ENCODE measurements around the gene SPRY4.
"Not testable (repeated sequence)": the region's sequence is repeated elsewhere in the genome, so short reads cannot be mapped to it uniquely, and the experiment has no call there.

Gene SPRY4

DNA sequence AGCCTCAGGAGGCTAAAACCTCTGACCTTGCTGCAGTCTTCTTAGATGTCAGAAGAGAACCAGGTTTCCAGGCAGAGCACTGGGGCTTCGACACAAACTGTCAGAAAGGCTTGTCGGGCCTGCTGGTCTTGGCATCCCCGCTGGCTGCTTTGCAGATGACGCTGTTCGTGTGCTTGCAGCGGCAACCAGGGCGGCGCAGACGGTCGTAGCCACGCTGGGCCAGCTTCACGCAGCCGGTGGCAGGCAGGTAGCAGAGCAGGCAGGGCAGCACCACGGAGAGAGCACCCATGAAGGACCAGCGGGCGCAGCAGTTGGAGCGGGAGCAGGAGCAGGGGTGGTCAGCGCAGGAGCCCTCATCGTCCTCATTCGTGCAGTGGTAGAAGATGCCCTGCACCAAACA lies 10.7 kb downstream of the SPRY4 start:
- no peak for DNase-seq

DNA sequence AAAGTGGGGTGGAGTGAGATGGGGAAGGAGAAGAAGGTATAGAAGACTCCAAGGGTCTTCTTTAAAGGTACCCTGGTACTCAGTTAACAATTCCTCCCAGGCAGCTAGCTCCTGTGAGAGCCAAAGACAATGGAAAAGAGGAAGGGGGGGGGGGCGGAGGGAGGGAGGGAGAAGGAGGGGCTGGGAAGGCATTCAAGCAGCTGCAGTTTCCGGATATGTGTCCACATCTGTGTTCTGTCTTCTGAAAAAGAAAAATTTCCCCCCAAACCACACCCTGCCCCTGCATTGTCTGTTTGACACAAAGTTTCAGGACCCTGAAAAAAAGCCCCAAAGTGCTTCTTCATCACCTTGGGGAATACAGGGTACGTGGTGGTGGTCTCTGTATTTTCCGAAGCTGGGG lies 11.1 kb downstream of the SPRY4 start:
- DNase-seq, result peak in 1 of 2 experiments; percentile 29

- DNase-seq, result no peak
Observed at GRCh38 chr5:142313275-142313674, 11.5 kb downstream of the SPRY4 start.

GRCh38 chr5:142312399-142312798 lies 12.4 kb downstream of the SPRY4 start:
- no peak for DNase-seq

GRCh38 chr5:142311725-142312124 lies 13.1 kb downstream of the SPRY4 start:
- DNase-seq, result no peak

DNA sequence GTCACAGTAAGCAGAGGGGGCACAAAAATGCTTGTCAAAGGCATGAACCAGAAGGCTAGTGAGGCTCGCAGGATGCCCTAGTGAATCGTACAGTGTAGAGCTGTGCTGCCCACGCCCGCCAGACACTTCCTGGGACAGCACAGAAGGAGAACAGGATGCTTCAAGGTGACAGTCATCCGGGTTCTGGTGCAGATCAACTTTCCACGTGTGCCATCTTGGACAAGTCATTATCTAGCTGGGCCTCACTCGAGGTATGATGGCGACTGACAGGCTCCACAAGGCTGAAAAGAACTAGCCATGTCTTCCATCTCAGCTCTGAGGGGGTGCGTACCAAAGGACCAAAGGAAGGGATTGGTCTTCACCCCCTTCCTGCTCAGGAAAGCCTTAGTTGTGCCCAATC lies 14.0 kb downstream of the SPRY4 start:
- DNase-seq, result no peak

DNA sequence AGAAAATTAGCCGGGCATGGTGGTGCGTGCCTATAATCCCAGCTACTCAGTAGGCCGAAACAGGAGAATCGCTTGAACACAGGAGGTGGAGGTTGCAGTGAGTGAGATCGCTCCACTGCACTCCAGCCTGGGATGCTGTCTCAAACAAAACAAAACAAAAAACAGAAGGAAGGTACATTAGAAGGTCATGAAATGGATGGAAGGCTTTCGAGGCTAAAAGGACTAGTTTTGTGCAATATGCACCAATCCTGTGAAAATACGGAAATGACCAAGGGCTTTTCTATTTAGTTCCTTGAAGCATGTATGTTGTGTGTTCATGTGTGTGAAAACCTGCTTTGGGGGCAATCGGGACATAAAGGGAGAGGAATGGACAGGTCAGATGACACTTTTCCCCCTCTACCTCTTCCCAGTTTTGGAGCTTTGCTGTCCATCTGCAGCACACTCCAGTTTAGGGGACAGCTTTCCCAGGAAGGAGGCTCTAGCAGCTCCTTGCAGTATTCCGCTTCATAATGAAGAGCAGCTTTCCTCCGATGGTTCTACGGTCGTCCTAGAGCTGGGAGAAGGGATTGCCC lies 15.0 kb downstream of the SPRY4 start:
- no peak for DNase-seq

DNA sequence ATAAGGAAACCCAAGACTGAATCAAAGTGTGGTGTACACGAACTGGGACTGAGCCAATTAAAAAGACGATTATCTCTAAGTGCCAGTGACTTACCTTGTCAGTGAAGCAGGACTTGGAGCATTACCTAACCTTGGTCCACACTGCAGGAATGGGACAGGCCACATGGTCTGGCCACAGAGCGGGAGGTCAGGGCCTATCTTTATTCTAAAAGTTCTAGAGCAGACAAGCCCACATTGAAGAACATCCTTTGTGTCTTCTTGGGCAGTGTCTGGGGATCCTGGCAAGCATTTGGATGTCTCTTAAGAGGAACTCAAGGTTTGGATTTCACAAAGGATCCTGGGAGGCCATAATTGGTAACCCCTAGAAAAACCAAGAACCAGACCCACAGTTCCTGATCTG lies 16.5 kb downstream of the SPRY4 start:
- DNase-seq, result no peak

DNA sequence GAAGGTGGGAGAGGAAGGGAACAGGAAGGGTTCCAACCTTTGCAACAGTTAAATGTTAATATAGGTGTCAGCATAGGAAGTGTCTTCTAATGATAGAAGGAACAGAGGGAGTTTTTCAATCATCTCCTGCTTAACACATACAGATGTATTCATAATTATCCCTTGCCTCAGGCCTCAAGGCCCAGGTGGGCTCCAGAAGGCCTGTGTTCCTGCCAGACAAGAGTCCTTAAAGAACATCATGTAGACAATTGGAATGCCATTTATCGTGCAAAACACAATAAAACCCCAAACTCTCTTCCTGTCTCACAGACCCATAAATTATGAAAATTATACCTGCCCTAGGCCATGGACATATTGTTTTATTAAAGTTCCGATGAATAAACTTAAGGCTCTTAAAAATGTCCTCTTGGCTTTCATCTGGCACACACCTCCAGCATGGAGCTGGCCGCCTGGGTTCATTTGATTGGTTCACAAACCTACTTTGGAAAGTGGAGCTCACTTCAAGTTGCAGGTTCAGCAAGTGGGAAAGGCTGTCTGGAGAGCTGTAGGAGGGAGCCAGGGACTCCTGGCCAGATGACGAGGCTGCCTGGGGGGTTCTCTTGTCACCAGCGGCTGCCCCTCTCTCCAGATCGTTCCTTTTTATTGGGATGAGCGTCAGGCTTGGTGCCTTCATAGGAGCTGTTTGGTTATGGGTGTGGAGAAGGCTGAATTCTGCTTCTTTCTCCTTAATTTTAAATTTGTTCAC lies 17.5 kb downstream of the SPRY4 start:
- no peak for DNase-seq

DNA sequence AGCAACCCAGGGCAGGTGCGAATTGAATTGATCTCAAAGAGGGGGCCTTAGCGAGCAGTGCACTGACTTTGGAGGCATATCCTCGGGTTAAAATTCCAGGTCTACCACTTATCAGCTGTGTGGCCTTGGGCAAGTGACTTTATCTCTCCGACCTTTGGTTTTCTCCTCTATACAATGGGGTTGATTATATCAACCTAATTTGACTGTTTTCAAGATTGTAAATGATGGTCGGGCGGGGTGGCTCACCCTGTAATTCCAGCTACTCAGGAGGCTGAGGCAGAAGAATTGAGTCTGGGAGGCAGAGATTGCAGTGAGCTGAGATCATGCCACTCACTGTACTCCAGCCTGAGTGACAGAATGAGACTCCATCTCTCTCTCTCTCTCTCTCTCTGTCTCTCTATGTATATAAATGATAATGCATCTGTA lies 18.7 kb downstream of the SPRY4 start:
- no peak for DNase-seq

DNA sequence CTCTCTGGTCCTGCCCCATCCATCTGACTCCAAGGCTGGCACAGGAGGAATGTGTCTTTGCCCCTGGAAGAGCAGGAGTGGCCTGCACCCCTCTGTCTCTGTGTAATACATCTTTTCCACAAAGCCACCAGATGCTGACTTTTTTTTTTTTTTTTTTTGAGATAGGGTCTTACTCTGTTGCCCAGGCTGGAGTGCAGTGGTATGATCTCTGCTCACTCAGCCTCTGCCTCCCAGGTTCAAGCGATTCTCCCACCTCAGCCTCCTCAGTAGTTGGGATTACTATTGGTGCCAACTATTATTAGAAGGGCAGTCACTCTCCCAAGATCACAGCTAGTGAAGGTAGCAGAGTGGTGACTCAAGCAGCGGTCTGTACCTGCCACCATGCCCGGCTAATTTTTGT lies 19.6 kb downstream of the SPRY4 start:
- no peak for DNase-seq

DNA sequence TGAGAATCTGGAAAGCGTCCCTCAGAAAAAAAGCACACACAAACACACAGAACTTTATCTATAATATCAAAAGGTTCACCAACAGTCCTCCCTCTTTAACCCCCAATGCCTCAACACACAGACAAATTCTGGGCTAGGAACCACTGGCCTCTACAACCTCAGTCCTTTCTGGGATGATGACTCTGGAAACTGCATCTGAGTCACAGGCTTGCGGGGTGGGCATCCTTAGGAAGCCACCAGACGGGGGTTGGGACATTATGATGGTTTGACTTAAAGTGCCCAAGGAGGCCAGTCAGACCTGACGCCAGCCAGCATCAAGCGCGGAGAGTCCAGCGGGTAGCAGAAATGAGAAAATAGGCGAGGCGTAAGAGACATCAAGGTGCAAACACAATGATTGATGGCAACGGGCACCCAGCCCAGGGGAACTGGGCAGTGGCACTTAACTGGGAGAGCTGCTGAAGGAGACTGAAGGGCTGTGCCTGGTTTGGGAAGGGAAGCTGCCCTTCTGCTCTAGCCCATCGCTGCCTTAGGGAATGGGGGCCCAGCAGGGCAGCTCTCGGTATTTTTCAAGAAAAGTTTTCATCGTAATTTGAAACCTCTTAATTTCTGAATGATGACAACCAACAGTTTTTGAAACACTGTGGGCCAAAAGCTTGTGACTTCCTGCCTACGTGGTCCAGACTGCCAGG lies 20.7 kb downstream of the SPRY4 start:
- DNase-seq, result no peak

GRCh38 chr5:142303565-142303964 lies 21.3 kb downstream of the SPRY4 start:
- no peak for DNase-seq

DNA sequence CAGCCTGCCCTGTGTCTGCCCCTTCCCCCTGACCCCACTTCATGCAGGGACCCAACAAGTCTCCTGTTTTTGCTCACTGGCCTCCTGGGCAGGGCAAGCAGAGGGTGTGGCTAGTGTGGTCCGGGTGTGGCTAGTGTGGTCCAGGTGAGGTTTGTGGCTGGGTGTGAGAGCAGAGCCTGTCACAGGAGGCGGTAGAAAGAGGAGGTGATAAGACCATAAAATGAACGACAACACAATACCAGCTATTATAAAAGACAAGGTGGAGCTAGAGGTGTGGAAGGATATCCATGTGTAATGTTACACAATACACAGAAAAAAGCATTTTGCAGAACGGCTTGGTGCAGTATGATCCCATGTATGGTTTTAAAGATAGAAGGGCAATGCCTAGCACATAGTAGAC lies 23.3 kb downstream of the SPRY4 start:
- no peak for DNase-seq

DNA sequence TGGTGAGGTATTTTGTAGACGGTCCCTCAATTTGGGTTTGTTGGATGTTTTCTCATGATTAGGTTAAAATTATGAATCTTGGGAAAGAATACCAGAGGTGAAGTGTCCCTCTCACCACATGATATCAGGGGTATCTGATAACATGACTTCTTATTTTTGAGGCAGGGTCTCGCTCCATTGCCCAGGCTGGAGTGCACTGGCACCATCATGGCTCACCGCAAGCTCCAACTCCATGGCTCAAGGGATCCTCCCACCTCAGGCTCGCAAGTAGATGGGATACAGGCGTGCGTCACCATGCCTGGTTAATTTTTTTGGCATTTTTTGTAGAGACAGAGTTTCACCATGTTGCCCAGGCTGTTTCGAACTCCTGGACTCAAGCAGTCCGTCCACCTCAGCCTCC lies 24.1 kb downstream of the SPRY4 start:
- no peak for DNase-seq

- no peak for DNase-seq
Observed at GRCh38 chr5:142298789-142299188, 26.0 kb downstream of the SPRY4 start.

DNA sequence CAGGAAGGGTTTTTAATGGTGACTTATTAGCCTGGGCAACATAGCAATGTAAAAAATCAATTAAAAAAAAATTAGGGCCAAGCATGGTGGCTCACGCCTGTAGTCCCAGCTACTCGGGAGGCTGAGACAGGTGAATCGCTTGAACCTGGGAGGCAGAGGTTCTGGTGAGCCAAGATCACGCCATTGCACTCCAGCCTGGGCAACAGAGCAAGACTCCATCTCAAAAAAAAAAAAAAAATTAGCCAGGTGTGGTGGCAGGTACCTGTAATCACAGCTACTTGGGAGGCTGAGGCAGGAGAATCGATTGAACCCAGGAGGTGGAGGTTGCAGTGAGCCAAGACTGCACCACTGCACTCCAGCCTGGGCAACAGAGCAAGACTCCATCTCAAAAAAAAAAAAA lies 27.0 kb downstream of the SPRY4 start:
- DNase-seq, result not testable (repeated sequence)

GRCh38 chr5:142296914-142297417 lies 27.9 kb downstream of the SPRY4 start:
- peak in 1 of 2 experiments; percentile 51 for DNase-seq

GRCh38 chr5:142295960-142296860 lies 28.6 kb downstream of the SPRY4 start:
- no peak for DNase-seq

DNA sequence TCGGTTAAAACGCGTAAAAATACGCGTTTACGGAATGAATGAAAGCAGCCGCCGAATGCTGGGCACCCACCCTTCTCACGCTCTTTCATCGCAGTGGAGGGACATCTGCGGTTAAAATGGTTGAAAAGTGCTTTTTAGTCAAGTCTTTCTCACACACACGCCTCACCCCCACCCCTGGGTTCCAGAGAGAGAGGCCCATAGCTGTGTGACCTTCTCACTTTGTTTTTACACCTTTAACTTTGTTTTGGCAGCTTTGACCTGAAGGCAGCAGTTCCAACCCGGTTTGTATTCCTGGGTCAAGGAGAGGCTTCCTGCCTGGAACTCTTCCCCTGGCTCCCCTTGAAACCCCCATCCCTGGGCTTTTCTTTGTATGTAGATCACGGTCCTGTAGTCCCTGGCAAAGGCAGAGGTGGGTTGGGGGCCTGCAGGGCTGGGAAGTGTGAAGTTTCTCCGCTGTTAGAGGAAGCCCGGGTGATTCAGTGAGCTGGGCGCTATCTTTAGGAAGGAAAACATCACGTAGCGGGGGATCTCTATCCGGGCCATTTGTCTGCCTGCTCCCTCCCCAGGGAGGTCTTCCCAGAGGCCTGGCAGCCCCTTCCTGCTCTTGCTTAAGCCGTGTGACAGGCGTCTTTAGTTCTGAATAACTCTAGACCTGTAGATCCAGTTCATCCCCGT lies 29.6 kb downstream of the SPRY4 start:
- DNase-seq, result no peak

DNA sequence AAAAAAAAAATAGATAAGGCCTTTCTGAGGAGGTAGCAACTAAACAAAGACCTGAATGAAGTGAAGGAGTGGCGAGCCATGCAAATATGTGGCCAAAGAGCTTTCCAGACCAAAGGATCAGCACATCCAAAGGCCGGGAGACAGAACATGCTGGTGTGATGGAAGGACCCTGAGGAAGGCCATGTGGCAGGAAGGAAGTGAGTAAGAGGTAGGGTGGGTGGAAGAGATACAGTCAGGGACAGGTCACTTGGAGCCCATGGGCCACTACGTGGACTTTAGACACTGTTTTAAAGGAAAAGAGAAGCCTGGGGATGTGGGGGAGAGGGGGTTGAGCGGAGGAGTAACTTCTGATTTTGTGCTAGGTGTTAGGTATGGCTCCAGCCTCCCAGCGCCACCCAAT lies 31.3 kb downstream of the SPRY4 start:
- DNase-seq, result peak in 1 of 2 experiments; percentile 45

DNA sequence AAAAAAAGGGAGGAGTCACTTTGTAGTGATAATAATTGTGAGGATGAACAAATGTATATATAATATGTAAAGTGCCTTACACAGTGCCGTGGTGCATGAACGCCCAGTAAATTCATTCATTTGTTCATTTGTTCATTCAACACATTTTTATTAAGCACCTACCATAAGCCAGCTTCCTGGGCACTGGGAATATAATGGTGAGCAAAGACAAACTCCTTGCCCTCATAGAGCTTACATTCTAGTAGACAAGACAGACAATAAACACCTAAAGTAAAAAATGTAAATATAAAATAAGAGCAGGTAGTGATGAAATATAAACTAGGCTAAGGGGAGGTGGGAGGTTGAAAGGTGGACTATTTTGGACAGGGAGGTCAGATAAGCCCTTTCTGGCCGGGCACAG lies 32.0 kb downstream of the SPRY4 start:
- DNase-seq, result no peak

Data from SW 1271 (cell line).